ENCODE measurements around the gene PNPLA3. TPM values are rescaled to one million over a fixed set of nuclear protein-coding genes. Genes with fewer than 3 reads are reported as not detected.

PNPLA3 gene
- total RNA-seq, 3 donors from 2014 or later (not counting 1 experiment from before 2014, with no cell fraction given) = 0.53 to 0.54 TPM; not detected in 1

DNA sequence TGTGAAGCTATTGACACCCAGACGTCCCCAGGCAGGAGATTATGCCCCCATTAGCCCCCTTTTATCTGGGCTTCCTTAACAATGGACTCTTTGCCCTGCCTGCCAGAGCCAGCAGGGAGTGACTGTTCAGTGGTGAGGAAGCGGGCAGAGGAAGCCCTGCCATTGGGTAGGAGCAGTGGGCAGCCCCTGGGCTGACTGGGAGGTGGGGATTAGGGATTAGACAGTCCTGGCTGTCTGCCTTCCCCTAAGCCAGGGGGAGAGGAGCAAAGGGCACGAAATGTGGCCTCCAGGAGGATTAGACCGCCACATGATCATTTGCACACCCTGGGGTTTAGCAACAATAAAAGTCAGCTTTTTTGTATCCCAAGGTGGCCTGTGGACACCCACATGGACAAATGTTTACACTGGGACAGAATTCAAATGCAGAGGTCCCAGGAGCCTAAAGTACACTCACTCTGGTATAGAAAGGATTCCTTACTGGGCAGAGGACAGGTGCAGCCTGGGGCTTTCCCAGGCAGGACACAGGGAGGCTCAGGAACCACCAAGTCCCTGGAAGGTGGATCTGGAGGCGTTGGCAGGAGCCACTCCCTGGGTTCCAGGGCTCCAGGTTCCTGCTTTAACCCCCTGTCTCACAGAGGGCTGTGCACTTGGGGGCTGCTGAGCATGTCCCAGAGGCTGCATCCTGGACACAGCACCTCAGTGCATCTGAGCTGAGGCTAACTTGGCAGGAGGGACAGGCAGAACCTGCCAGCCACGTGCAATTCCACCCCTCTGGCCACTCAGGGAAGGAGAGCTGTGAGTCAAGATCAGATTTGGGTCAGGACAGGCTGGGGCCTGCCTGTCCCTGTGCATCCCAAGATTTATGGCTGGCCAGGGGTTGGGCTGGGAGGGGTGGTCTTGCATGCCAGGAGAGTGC lies 2.1 kb downstream of the PNPLA3 start:
- peaks cover 5 to 14% of the 10 kb centered on the region in 2 donors for H3K4me1 Mint-ChIP-seq
- peaks cover 11 to 16% of the 10 kb centered on the region in 2 donors for H3K27me3 Mint-ChIP-seq (ENCODE audit: low read depth in 2 of 2)
- H3K9me3 ChIP-seq (ENCODE audit: control insufficient read depth, insufficient read depth, low read length) = no peaks in the 10 kb centered on the region
- H3K36me3 ChIP-seq (ENCODE audit: control insufficient read depth, insufficient read depth, low read length) = no peaks in the 10 kb centered on the region
- H3K27me3 ChIP-seq (ENCODE audit: control insufficient read depth, insufficient read depth, low read length) = peaks cover 9% of the 10 kb centered on the region
- TF ChIP-seq, protein P1, sequence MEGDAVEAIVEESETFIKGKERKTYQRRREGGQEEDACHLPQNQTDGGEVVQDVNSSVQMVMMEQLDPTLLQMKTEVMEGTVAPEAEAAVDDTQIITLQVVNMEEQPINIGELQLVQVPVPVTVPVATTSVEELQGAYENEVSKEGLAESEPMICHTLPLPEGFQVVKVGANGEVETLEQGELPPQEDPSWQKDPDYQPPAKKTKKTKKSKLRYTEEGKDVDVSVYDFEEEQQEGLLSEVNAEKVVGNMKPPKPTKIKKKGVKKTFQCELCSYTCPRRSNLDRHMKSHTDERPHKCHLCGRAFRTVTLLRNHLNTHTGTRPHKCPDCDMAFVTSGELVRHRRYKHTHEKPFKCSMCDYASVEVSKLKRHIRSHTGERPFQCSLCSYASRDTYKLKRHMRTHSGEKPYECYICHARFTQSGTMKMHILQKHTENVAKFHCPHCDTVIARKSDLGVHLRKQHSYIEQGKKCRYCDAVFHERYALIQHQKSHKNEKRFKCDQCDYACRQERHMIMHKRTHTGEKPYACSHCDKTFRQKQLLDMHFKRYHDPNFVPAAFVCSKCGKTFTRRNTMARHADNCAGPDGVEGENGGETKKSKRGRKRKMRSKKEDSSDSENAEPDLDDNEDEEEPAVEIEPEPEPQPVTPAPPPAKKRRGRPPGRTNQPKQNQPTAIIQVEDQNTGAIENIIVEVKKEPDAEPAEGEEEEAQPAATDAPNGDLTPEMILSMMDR (IDR thresholded peaks at IDR 0.05) = no peak
- H3K4me1 ChIP-seq (ENCODE audit: control insufficient read depth, insufficient read depth, low read length) = peaks cover 14% of the 10 kb centered on the region
- H3K36me3 Mint-ChIP-seq = no peaks in the 10 kb centered on the region
- peak overlapping the region; percentile 47 for H3K4me3 Mint-ChIP-seq
- intact Hi-C loops (cut with micrococcal nuclease) = no loop called here
- no peak overlapping the region for H3K27ac Mint-ChIP-seq
- WGBS (ENCODE audit: insufficient coverage) = 82% methylated on average over 6 of the region's 6 CpGs
- DNase-seq = no peak
- no peaks in the 10 kb centered on the region for H3K9me3 Mint-ChIP-seq
- no peak overlapping the region for H3K4me3 ChIP-seq (ENCODE audit: low read length)
- no peak overlapping the region for H3K27ac ChIP-seq (ENCODE audit: low read length)
- no peak for ATAC-seq

DNA sequence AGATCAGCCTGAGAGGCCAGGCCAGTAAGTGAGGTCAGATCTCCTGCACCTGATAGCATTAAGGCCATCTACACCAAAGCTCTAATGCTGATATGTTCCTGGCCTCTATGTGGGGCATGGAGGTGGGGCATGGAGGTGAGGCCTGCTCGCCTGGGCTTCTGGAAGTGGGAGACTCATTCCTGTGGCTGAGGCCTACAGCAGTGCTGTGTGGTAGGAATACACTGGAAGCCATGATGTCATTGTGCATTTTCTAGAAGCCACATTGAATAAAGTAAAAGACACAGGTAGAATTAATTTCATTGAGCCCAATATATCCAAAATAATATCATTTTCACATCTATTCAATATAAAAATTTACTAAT lies 2.7 kb downstream of the PNPLA3 start:
- Histone ChIP-seq H3K9me3 (ENCODE audit: control insufficient read depth, insufficient read depth, low read length) (no peaks in the 10 kb centered on the region), H3K4me3 (ENCODE audit: low read length) (no peak overlapping the region), H3K4me1 (ENCODE audit: control insufficient read depth, insufficient read depth, low read length) (peaks cover 14% of the 10 kb centered on the region), H3K36me3 (ENCODE audit: control insufficient read depth, insufficient read depth, low read length) (no peaks in the 10 kb centered on the region), H3K27ac (ENCODE audit: low read length) (no peak overlapping the region), H3K27me3 (ENCODE audit: control insufficient read depth, insufficient read depth, low read length) (peaks cover 9% of the 10 kb centered on the region)
- Mint-ChIP-seq H3K4me3 (no peak overlapping the region), H3K36me3 (no peaks in the 10 kb centered on the region), H3K9me3 (no peaks in the 10 kb centered on the region), H3K27me3 (ENCODE audit: low read depth in 2 of 2) (peaks cover 7 to 12% of the 10 kb centered on the region in 2 donors), H3K27ac (no peak overlapping the region), H3K4me1 (peaks cover 5 to 14% of the 10 kb centered on the region in 2 donors)
- no peak for ATAC-seq
- intact Hi-C loops (cut with micrococcal nuclease) = no loop called here
- TF ChIP-seq, protein P1 (IDR thresholded peaks at IDR 0.05) = no peak
- 90% methylated on average over 1 of the region's 1 CpG for WGBS (ENCODE audit: insufficient coverage)
- no peak for DNase-seq

DNA sequence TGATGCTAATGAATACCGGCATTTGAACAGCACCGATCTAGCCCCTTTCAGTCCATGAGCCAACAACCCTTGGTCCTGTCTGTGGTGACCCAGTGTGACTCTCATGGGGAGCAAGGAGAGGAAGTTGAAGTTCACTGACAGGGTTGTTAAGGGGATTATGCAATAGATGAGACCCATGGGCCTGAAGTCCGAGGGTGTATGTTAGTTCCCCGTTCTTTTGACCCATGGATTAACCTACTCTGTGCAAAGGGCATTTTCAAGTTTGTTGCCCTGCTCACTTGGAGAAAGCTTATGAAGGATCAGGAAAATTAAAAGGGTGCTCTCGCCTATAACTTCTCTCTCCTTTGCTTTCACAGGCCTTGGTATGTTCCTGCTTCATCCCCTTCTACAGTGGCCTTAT lies 4.9 kb downstream of the PNPLA3 start:
- Histone ChIP-seq H3K27ac (ENCODE audit: low read length) (no peak overlapping the region), H3K4me3 (ENCODE audit: low read length) (no peak overlapping the region), H3K36me3 (ENCODE audit: control insufficient read depth, insufficient read depth, low read length) (no peaks in the 10 kb centered on the region), H3K27me3 (ENCODE audit: control insufficient read depth, insufficient read depth, low read length) (peaks cover 9% of the 10 kb centered on the region), H3K9me3 (ENCODE audit: control insufficient read depth, insufficient read depth, low read length) (no peaks in the 10 kb centered on the region), H3K4me1 (ENCODE audit: control insufficient read depth, insufficient read depth, low read length) (peaks cover 8% of the 10 kb centered on the region)
- Mint-ChIP-seq H3K4me1 (peaks cover 0 to 8% of the 10 kb centered on the region in 2 donors), H3K27ac (no peak overlapping the region), H3K4me3 (no peak overlapping the region), H3K9me3 (no peaks in the 10 kb centered on the region), H3K36me3 (no peaks in the 10 kb centered on the region), H3K27me3 (ENCODE audit: low read depth in 2 of 2) (peaks cover 11 to 13% of the 10 kb centered on the region in 2 donors)
- 53% methylated on average over 5 of the region's 5 CpGs for WGBS (ENCODE audit: insufficient coverage)
- ATAC-seq (no peak), DNase-seq (no peak)
- TF ChIP-seq, protein P1 (IDR thresholded peaks at IDR 0.05) = no peak
- intact Hi-C loops (cut with micrococcal nuclease) = no loop called here

Measured in natural killer cell (primary cell).